Keratinocyte (primary cell): ENCODE measurements around the gene REG1B.

ENCODE experiments used
- CTCF ChIP-seq, 3 experiments: IDR thresholded peaks in 1 of 3; conservative IDR thresholded peaks in 1 of 3; optimal IDR thresholded peaks in 1 of 3; 2 replicates in 2 of 3; 3 replicates in 1 of 3; pipeline versions ENCODE3 to v1.5.1; 2011; ENCODE audit warnings: low read length in 3 of 3, mild to moderate bottlenecking in 3 of 3, moderate library complexity in 2 of 3, control low read depth in 1 of 3, inconsistent platforms in 1 of 3; ENCODE audit not compliant: insufficient read depth in 2 of 3; ENCODE audit errors: extremely low read depth in 1 of 3
- EZH2 ChIP-seq: IDR thresholded peaks from one replicate; pipeline ENCODE4 v1.6.1; 2012; ENCODE audit warnings: inconsistent platforms, mild to moderate bottlenecking, low read length, moderate library complexity

DNA sequence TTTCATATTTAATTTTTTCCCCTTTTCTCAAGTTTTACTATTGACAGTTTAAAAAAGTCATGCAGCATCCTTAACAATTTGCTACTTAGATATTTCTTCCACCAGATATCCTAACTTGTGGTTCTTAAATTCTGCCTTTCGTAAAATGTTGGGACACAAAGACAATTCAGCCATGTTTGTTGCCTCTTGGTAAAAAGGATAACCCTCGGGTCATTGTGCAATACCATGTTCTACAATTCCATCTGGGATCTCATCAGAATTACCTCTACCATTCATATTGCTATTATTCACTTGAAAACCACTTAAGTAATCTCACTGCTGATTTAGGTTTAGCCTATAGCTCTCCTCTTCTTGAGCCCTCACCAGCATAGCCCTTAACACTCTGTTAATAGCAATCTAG is 13.2 kb upstream of the REG1B start:
- TF ChIP-seq EZH2 (no peak), CTCF (optimal IDR thresholded peaks at IDR 0.05 in 1 of 3, IDR thresholded peaks at IDR 0.05 in 1 of 3, conservative IDR thresholded peaks at IDR 0.05 in 1 of 3; ENCODE audit: extremely low read depth in 1 of 3, insufficient read depth in 2 of 3, low read length in 3 of 3) (no peak)
